Stimulated activated CD4-positive, alpha-beta T cell treated with anti-CD3 and anti-CD28 coated beads, Interleukin-4, amount 100 ng/mL, for 1 hour (primary cell): ENCODE results near the gene FSD1.
"Not testable (repeated sequence)": the region's sequence is repeated elsewhere in the genome, so short reads cannot be mapped to it uniquely, and the experiment has no call there.

Experiments
- DNase-seq: peaks from one replicate; pipeline ENCODE4 v3.0.0-alpha.2; 2020

Gene FSD1

GRCh38 chr19:4346020-4346383, 41.6 kb downstream of the FSD1 start:
- no peak for DNase-seq

GRCh38 chr19:4347521-4347920, 43.1 kb downstream of the FSD1 start:
- no peak for DNase-seq

GRCh38 chr19:4349225-4349624, 44.8 kb downstream of the FSD1 start:
- not testable (repeated sequence) for DNase-seq

- no peak for DNase-seq
Observed at GRCh38 chr19:4350111-4350510, 45.7 kb downstream of the FSD1 start.

DNA sequence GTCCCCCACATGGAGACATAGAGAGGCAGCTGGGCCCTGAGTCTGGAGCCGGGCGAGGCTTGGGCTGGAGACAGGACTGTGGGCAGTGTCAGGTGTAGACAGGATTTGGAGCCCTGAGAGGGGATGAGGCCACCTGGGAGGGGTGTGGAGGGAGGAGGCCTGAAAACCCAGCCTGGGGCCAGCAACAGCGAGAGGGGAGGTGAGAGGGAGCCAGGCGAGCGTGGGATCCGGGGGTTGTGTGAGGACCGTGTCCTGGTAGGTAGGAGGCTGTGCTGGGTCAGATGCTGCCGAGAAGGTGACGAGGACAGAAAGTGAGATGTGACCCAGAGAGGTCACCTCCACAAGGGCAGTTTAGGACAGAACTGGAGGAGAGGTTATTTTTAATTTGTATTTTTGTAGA, 46.3 kb downstream of the FSD1 start:
- no peak for DNase-seq

GRCh38 chr19:4352701-4353121, 48.3 kb downstream of the FSD1 start:
- peak; percentile 56 for DNase-seq

- DNase-seq = no peak
Observed at GRCh38 chr19:4354282-4354681, 49.9 kb downstream of the FSD1 start.

- no peak for DNase-seq
Observed at GRCh38 chr19:4354897-4355296, 50.5 kb downstream of the FSD1 start.

GRCh38 chr19:4357095-4357797, 52.8 kb downstream of the FSD1 start:
- no peak for DNase-seq

GRCh38 chr19:4357921-4358326, 53.5 kb downstream of the FSD1 start:
- DNase-seq = no peak

- DNase-seq = no peak
Observed at GRCh38 chr19:4358709-4359626, 54.6 kb downstream of the FSD1 start.

- no peak for DNase-seq
Observed at GRCh38 chr19:4359627-4360000, 55.2 kb downstream of the FSD1 start.

DNA sequence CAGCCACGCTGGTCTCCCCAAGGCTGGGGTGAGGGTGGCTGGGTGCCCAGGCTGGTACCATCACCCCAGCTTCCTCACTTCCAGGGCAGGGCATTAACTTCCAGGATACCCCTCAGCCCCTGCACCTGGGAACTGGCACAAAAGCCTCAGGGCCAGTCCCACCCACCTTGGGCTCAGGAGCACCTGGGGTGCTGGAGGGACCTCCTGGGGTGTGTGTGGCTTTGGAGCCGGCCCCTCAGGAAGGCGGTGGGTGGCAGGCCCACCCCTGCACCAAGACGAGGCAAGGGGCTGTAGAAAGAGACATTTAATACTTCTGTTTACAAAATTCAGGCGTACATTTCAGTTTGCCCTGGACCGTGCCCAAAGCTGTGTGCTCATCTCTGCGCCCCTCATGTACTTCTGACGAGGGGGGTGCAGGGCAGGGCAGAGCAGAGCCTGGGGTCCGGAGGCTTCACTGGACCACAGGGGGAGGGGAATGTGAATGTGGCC, 55.7 kb downstream of the FSD1 start:
- DNase-seq = no peak

DNA sequence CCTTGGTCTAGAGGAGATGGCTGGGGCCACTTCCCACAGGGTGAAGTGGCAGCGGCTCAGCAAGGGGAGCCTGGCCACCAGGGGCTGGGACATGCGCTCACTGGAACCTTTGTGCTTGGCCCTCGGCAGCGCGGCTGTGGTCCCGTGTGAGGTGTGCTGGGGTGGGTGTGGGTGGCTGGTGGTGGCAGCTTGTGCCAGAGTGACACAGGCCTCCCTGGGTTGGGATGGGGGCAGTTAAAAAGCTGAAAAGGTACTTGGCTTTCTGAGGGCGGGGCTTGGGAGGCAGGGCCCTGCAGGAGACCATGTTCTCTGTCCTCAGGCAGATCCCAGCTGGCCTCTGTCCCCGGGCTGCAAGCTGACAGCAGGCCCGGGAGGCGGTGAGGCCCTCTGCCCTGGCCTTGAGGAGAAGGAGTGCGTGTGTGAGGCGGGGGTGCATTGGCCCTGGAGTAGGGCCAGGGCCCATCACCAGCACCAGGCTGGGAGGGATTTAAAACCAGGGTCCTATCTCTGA, 56.3 kb downstream of the FSD1 start:
- no peak for DNase-seq

GRCh38 chr19:4361152-4362046, 57.0 kb downstream of the FSD1 start:
- DNase-seq = no peak

GRCh38 chr19:4362101-4362828, 57.9 kb downstream of the FSD1 start:
- DNase-seq = no peak

DNA sequence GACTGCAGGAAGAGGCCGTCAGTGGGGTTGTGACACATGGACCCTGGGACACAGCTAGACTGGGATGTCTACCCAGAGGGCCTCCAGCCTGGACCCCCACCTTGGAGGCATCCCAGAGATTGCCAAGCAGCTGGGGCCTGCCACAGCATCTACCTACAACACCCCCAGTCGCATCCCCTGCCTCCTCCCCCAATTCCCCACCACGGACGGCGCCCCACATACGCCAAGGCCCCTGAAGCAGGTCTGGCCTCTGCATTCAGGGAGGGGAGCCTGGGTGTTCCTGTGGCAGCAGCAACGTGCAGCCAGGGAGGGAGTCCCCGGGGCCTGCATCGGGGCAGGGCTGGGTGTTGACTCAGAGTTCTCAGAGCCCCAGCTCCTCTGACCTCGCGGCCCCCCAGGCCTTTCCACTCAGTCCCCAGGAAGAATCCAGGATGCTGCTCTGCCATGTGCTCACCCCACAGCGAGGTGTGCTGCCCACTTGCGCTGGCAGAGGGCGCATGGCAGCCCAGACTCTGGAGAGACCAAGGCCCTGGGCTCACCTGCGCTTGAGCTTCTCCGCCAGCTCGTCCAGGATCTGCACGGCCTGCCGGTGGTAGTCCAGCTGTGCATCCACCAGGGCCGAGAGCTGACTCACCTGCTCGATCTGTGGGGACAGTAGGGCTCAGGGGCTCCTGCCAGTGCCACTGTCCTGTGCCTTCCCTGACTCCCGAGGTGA, 58.6 kb downstream of the FSD1 start:
- no peak for DNase-seq

GRCh38 chr19:4363571-4364304, 59.3 kb downstream of the FSD1 start:
- DNase-seq = no peak

DNA sequence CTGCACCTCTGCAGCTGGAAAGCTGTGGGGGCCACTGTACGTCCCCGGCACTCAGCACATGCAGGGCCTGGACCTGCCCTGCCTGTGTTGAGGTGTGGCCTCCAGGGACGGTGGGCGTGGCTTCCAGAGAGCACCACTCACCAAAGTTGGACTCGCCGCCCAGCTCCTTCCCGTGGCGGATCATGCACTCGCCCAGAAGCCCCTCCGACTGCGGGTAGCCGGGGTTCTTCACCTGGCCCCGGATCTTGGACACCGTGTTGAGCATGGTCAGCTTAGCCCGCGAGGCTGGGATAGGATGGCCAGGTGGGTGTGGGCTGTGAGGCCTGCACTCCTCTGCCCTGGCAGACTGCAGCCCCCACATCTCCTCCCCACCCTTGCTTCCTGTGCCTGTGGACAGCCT, 60.9 kb downstream of the FSD1 start:
- DNase-seq = no peak

GRCh38 chr19:4365791-4366665, 61.6 kb downstream of the FSD1 start:
- DNase-seq = no peak
